Activated naive CD8-positive, alpha-beta T cell treated with anti-CD3 and anti-CD28 coated beads, Interleukin-2, amount 50 U/mL, for 24 hours (primary cell): ENCODE measurements around the gene PBX3.

ENCODE experiments used
- ATAC-seq: fragments of 150-1000 bp; cut with Tn5 transposase; one replicate; pipeline ENCODE4 v1.10.0; 2021
- DNase-seq: peaks from one replicate; pipeline ENCODE4 v3.0.0; 2021
- H3K27ac Mint-ChIP-seq: one replicate; pipeline ENCODE4 v1.8.0; 2021; ENCODE audit warnings: mild to moderate bottlenecking, mixed read lengths
- H3K27me3 Mint-ChIP-seq: one replicate; pipeline ENCODE4 v1.8.0; 2021; ENCODE audit warnings: mixed read lengths
- H3K36me3 Mint-ChIP-seq: one replicate; pipeline ENCODE4 v1.8.0; 2021; ENCODE audit warnings: low read depth, mixed read lengths
- H3K4me1 Mint-ChIP-seq: one replicate; pipeline ENCODE4 v1.8.0; 2021; ENCODE audit warnings: mixed read lengths
- H3K4me3 Mint-ChIP-seq: one replicate; pipeline ENCODE4 v1.8.0; 2021; ENCODE audit warnings: mild to moderate bottlenecking, moderate library complexity, mixed read lengths
- H3K9me3 Mint-ChIP-seq: one replicate; pipeline ENCODE4 v1.8.0; 2021; ENCODE audit warnings: mixed read lengths

Gene PBX3

GRCh38 chr9:125744616-125745015, 2.6 kb upstream of the PBX3 start:
- Mint-ChIP-seq H3K27ac (no peak overlapping the region), H3K36me3 (peaks cover 6% of the 10 kb centered on the region), H3K4me3 (no peak overlapping the region), H3K4me1 (peaks cover 20% of the 10 kb centered on the region), H3K9me3 (no peaks in the 10 kb centered on the region), H3K27me3 (peaks cover 21% of the 10 kb centered on the region)
- no peak for DNase-seq
- no peak for ATAC-seq

GRCh38 chr9:125745018-125745417, 2.2 kb upstream of the PBX3 start:
- H3K4me3 Mint-ChIP-seq, result peak overlapping the region; percentile 84
- no peak for DNase-seq
- H3K36me3 Mint-ChIP-seq, result peaks cover 6% of the 10 kb centered on the region

DNA sequence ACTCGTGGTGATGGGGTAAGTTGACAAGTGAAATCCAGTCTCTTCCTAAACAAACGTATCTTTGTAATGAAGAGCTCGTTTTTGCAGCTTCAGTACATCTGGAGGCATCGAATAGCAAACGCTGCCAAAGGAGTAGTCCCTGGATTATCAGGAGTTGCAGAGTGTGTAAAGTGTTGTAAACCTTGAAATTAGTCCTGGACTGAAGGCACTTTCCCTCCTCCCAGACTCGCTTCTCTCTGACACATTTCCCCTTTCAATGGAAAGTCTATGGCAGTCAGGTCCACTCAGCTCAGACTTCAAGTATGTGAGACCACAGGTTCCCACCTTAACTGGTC, 1.5 kb upstream of the PBX3 start:
- Mint-ChIP-seq H3K36me3 (peaks cover 7% of the 10 kb centered on the region), H3K27me3 (peaks cover 21% of the 10 kb centered on the region), H3K4me3 (peak overlapping the region; percentile 84), H3K9me3 (no peaks in the 10 kb centered on the region), H3K27ac (peak overlapping the region; percentile 92), H3K4me1 (peaks cover 22% of the 10 kb centered on the region)
- DNase-seq (no peak), ATAC-seq (no peak)

More at GRCh38 chr9:125745018-125745417, 2.2 kb upstream of the PBX3 start:
- Mint-ChIP-seq H3K27me3 (peaks cover 21% of the 10 kb centered on the region), H3K27ac (no peak overlapping the region), H3K4me1 (peaks cover 20% of the 10 kb centered on the region), H3K9me3 (no peaks in the 10 kb centered on the region)
- no peak for ATAC-seq

GRCh38 chr9:125746017-125746773, 978 bp upstream of the PBX3 start:
- ATAC-seq (peak; percentile 91), DNase-seq (peak; percentile 94)
- Mint-ChIP-seq H3K27ac (peak overlapping the region; percentile 92), H3K4me3 (peak overlapping the region; percentile 84), H3K36me3 (peaks cover 9% of the 10 kb centered on the region), H3K9me3 (no peaks in the 10 kb centered on the region), H3K27me3 (peaks cover 21% of the 10 kb centered on the region), H3K4me1 (peaks cover 24% of the 10 kb centered on the region)

DNA sequence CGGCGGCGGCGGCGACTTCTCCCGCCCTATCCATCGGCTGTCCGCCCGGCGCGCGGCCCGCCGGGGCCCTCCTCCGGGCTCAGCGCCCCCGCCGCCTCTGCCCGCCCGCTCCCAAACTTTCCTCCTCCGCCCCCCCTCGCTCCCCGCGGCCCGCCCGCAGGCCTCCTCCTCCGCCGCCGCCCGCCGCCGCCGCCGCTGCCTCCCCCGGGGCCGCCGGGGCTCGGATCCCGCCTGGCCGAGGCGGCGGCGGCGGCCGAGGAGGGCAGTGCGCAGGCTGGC, 460 bp upstream of the PBX3 start:
- Mint-ChIP-seq H3K9me3 (no peaks in the 10 kb centered on the region), H3K27me3 (peaks cover 21% of the 10 kb centered on the region), H3K36me3 (peaks cover 9% of the 10 kb centered on the region), H3K4me3 (peak overlapping the region; percentile 84), H3K27ac (no peak overlapping the region), H3K4me1 (peaks cover 24% of the 10 kb centered on the region)
- DNase-seq (no peak), ATAC-seq (peak; percentile 0)

GRCh38 chr9:125747765-125748445, 732 bp downstream of the PBX3 start:
- Mint-ChIP-seq H3K27ac (peak overlapping the region; percentile 78), H3K4me3 (peak overlapping the region; percentile 85)
- DNase-seq, result peak; percentile 27

DNA sequence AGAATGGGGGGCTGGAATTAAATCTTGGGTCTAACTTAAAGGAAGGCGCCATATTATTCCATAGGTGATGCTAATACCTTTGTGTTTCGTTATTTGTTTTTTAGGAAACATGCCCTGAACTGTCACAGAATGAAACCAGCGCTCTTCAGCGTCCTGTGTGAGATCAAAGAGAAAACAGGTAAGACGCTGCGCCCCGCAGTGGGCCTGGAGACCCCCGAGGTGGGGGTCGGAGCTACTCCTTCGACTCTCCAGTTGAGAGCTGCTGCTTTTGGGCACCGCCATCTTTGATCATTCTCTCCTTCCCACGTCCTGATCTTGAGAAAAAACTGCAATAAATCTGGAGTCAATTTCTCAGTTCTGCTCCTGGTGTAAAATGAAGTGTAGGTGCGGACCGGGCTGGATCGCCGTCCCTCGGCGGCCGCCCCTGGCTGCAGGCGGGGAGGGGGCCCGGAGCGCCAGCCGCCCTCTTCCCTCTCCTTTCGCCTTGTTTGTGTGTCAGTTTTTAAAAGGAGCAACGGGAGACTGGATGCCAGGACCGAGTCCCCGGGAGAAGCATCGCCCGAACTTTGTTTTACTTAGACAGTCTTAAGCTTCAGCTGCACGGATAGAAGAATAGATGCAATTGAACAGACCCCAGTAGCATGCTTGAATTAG, 1.4 kb downstream of the PBX3 start:
- DNase-seq (no peak), ATAC-seq (no peak)
- Mint-ChIP-seq H3K4me1 (peaks cover 24% of the 10 kb centered on the region), H3K4me3 (peak overlapping the region; percentile 85), H3K27me3 (peaks cover 21% of the 10 kb centered on the region), H3K9me3 (no peaks in the 10 kb centered on the region), H3K36me3 (peaks cover 12% of the 10 kb centered on the region), H3K27ac (peak overlapping the region; percentile 78)

More at GRCh38 chr9:125747765-125748445, 732 bp downstream of the PBX3 start:
- no peak for ATAC-seq
- Mint-ChIP-seq H3K9me3 (no peaks in the 10 kb centered on the region), H3K36me3 (peaks cover 12% of the 10 kb centered on the region), H3K27me3 (peaks cover 21% of the 10 kb centered on the region), H3K4me1 (peaks cover 24% of the 10 kb centered on the region)

- peaks cover 24% of the 10 kb centered on the region for H3K4me1 Mint-ChIP-seq
- DNase-seq (no peak), ATAC-seq (no peak)
- H3K9me3 Mint-ChIP-seq, result no peaks in the 10 kb centered on the region
- no peak overlapping the region for H3K27ac Mint-ChIP-seq
- H3K4me3 Mint-ChIP-seq, result peak overlapping the region; percentile 85
- peaks cover 18% of the 10 kb centered on the region for H3K27me3 Mint-ChIP-seq
- peaks cover 14% of the 10 kb centered on the region for H3K36me3 Mint-ChIP-seq
Observed at GRCh38 chr9:125749287-125749935, 2.2 kb downstream of the PBX3 start.

DNA sequence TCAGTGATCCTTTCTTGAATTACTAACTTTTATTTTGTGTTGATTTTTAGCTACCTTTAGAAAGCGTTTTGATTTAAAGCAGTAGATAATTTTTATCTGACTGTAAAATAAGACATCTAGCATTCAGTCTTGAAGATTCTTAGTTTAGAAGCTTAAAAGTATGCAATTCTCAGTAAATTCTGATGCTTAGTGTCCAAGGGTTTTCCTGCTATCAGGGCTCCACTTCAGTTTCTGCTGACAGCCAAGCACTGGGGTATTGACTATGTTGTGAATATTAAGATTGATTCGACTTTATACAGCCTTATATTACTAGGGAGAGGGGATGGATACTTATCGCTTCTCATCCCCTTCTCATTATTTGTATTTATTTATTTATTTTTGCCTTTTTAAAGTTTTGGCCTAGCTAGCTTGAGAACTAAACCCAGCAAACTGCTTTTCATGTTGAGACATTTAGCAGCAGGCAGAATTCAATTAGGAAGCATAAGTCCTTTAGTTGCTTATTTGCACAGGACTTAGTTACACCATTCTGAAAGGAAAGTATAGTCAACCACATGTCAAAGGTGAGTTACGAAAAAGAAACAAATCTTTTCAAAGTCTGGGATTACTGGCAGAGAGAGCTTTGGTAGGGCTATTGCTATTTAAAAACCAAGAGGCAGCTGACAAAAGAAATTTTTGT, 2.9 kb downstream of the PBX3 start:
- no peak for ATAC-seq
- no peak overlapping the region for H3K27ac Mint-ChIP-seq
- no peak overlapping the region for H3K4me3 Mint-ChIP-seq
- H3K4me1 Mint-ChIP-seq, result peaks cover 24% of the 10 kb centered on the region
- H3K27me3 Mint-ChIP-seq, result peaks cover 12% of the 10 kb centered on the region
- no peaks in the 10 kb centered on the region for H3K9me3 Mint-ChIP-seq
- H3K36me3 Mint-ChIP-seq, result peaks cover 14% of the 10 kb centered on the region
- no peak for DNase-seq

DNA sequence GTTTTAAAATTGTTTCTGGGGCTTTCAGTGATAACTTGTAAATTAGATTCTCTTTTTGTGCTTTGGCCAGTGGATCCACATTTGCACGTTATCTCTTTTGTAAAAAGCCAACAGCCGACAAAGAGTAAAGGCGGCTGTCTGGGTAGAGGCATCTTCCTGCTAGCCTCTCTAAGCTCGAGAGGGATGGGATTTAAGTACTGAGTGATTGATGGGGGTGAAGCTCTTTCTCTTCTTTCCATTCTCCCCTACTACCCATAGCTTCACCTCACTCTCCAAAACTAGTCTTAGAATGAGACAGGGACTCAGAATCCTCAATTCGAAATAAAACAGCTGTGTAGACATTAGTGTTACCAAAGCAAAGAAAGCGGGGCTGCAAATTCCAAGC, 3.4 kb downstream of the PBX3 start:
- Mint-ChIP-seq H3K4me3 (no peak overlapping the region), H3K9me3 (no peaks in the 10 kb centered on the region), H3K27ac (no peak overlapping the region), H3K36me3 (peaks cover 14% of the 10 kb centered on the region), H3K4me1 (peaks cover 19% of the 10 kb centered on the region), H3K27me3 (peaks cover 11% of the 10 kb centered on the region)
- no peak for ATAC-seq
- no peak for DNase-seq

DNA sequence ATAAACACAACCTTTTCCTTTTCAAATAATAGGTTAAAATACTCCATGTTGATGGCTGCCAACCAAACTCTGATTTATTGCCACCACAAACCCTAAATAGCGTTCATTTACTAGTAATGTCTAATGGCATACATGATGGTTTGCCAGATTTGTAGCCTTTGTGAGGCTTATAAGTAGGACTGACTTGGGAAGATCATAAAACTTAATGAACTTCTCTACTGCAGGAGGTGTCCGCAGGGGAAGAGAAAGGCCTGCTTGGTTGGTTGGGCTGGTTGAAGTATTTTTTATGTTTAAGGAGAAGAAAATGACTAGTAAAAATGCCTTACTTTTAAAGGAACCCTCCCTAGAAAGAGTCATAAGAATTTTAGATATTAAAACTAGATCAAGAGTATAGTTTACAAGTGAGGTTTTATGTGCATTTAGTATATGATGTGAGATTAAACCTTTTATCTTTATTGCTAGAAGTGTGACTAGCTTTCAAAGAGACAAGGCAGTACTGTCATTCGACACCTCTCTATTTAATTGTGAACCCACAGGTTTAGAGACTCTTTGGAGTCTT, 5.0 kb downstream of the PBX3 start:
- Mint-ChIP-seq H3K4me3 (no peak overlapping the region), H3K36me3 (peaks cover 21% of the 10 kb centered on the region), H3K27me3 (peaks cover 8% of the 10 kb centered on the region), H3K9me3 (no peaks in the 10 kb centered on the region), H3K27ac (no peak overlapping the region), H3K4me1 (peaks cover 16% of the 10 kb centered on the region)
- DNase-seq, result no peak
- ATAC-seq, result no peak

DNA sequence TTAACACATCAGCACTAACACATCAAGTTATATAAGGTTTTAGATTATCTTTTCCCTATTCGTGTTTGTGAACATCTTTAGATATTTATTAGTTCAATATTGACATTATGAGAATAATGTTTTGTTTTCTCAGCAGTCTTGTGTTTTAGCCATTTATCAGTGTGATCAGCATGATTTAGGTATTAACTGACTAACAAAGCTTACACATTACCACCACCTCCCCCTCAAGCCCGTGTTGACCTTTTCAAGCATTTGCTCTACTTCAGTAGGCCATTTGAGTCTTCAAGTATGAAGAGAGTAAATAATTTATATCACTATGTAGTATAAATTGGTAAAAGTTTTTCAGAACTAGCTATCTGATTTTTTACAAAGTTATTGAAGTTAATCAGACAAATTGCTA, 6.9 kb downstream of the PBX3 start:
- H3K27me3 Mint-ChIP-seq, result peaks cover 3% of the 10 kb centered on the region
- no peak overlapping the region for H3K4me3 Mint-ChIP-seq
- no peak overlapping the region for H3K27ac Mint-ChIP-seq
- no peak for DNase-seq
- H3K36me3 Mint-ChIP-seq, result peaks cover 15% of the 10 kb centered on the region
- ATAC-seq, result no peak
- no peaks in the 10 kb centered on the region for H3K9me3 Mint-ChIP-seq
- H3K4me1 Mint-ChIP-seq, result peaks cover 20% of the 10 kb centered on the region

DNA sequence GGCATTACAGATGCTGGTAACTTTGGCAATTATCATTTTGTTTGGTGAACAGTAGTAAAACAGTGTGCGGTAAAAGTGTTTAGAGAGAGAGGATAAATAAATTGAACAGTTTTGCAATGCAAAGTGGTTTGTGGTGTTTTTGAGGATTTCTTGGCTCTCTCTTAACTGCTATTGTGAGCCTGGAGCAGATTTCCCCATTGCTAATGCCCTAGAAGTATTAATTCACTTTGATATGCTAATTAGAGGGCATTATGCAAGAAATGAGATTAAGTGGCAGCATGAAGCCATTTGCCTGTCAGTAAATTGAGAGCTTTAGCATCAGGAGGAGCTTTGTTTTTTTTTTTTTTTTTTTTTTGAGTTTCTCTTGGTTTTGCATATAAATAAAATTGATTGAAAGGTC, 8.2 kb downstream of the PBX3 start:
- peaks cover 15% of the 10 kb centered on the region for H3K36me3 Mint-ChIP-seq
- H3K27ac Mint-ChIP-seq, result no peak overlapping the region
- no peak for DNase-seq
- ATAC-seq, result no peak
- no peak overlapping the region for H3K4me3 Mint-ChIP-seq
- peaks cover 8% of the 10 kb centered on the region for H3K27me3 Mint-ChIP-seq
- no peaks in the 10 kb centered on the region for H3K9me3 Mint-ChIP-seq
- H3K4me1 Mint-ChIP-seq, result peaks cover 26% of the 10 kb centered on the region

DNA sequence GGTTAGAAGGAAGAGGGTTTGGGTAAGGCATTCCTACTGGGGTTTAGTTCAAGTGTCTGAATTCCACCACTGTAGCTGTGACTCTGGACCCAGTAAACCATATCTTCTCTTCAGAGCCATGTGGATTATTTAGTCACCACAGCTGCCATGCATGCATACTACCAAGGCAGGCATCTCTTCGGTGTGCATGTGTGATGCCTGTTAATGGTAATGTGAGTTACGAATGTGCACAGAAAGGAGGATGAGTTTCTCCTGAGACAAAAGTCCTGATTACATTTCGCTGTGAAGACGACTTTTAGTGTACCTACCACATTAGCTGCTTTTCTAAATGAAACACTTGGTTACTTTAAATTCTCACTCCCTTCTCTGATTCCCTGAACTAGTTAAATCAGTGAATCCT, 9.3 kb downstream of the PBX3 start:
- Mint-ChIP-seq H3K9me3 (no peaks in the 10 kb centered on the region), H3K4me1 (peaks cover 22% of the 10 kb centered on the region), H3K27ac (no peak overlapping the region), H3K36me3 (peaks cover 12% of the 10 kb centered on the region), H3K27me3 (peaks cover 8% of the 10 kb centered on the region), H3K4me3 (no peak overlapping the region)
- DNase-seq (no peak), ATAC-seq (no peak)
